Measurements from ENCODE around the gene RFPL2. TPM values are rescaled to one million over a fixed set of nuclear protein-coding genes. Genes with fewer than 3 reads are reported as not detected.
"Not testable (repeated sequence)": the region's sequence is repeated elsewhere in the genome, so short reads cannot be mapped to it uniquely, and the experiment has no call there.

The RFPL2 gene
- total RNA-seq, 1 donor from 2014 or later, result not detected

DNA sequence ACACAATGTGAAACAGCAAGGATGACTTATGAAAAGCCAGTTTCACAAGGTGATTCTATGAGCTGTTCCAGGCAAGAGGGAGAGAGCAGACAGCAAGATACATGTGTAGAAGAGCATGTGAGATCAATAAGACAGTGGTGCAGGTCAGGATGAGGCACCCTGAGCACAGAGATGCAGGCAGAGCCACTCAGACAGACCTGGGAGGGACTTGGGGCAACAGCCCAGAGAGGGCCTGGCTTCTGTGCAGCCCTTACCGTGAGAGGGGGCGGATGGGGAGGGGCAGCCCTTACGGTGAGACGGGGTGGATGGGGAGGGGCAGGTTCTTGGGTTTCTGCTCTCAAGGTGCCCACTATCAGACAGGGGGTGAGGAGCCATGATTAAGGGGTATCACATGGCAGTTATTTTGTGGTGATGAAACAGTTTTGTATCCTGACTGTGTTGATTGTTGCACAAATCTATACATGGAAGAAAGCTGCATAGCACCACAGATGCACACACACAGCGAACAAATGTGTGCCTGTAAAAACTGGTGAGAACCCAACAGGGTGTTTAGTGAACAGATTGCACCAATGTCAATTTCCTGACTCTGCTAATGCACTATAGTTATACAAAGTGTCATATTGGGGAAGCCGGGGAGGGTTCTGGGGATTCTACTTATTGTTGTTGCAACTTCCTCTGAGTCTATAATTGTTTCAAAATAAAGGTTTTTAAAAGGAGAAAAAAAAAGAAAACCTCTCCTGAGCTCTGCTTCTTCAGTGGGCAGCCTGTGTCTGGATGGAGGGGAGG lies 40.6 kb downstream of the RFPL2 start:
- DNase-seq, result no peak

DNA sequence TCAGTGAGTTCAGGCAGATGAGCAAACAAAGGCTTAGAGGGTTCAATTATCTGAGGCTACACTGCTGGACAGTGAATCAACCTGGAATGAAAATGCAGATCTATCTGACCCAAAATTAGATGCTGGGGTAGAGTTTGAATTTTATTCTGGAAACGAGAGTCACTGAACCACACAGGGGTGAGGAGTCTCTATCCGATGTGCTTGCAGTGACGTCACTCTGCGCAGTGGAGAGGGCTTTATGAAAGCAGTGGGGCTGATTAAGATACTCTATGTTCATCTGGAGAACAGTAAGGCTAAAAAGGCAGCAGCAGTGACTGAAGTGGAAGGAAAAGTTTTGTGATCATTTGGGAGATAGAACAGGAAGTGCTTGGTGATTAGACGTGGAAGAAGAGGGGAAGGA lies 44.5 kb downstream of the RFPL2 start:
- DNase-seq, result not testable (repeated sequence)

DNA sequence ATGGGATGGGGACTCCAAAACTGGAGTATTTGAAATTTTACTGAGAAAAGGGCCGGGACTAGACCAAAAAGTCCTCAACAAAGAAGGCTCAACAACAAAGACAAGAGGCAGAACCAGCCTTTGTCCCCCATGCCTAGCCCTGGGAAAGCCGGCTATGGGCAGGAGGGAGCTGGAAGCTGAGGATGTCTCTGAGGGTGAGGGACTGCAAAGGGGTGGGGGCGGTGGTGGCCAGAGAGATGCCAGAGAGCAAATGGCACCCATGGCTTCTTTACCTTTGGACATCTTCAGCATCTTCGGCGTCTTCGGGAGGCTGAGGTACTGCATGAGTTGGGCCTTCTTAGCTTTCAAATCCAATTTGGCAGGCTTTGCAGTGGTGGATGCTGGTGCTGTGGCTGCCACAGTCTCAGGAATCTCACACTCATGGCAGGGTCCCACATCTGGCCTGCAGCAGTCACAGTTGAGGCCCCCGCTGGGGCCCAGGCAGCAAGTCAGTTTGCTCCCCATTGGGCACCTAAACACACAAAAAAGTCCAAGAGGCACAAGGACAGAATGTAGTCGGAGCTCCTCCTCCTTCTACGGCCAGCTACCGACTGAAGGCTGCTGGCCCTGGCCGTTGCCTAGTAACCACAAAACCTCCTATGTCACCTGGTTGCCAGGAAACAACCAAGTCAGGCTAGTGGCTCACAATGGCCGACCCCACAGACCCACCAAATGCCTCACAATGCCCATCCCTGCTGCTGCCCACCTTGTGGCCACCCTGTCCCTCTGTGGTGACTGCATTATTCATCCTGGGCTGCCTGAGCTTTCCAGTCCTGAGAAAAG lies 46.0 kb downstream of the RFPL2 start, which contains the start of gene C22orf42:
TSS of gene C22orf42 (minus strand) at position 592 of the 822 bp plus-strand sequence. CDS start at position 504, 88 bp downstream.
- DNase-seq, result no peak

DNA sequence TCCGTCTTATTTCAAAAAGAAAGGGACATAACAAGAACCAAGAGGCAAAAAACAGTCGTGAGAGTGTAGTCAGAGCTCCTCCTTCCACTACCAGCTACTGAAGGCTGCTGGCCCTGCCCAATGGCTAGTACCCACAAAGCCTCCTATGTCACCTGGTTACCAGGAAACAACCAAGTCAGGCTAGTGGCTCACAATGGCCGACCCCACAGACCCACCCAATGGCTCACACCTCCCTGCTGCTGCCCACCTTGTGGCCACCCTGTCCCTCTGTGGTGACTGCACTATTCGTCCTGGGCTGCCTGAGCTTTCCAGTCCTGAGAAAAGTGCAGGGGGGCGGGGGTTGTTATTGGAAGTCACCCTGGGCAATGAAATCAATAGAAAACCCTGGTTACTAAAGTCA lies 47.2 kb downstream of the RFPL2 start:
- not testable (repeated sequence) for DNase-seq

DNA sequence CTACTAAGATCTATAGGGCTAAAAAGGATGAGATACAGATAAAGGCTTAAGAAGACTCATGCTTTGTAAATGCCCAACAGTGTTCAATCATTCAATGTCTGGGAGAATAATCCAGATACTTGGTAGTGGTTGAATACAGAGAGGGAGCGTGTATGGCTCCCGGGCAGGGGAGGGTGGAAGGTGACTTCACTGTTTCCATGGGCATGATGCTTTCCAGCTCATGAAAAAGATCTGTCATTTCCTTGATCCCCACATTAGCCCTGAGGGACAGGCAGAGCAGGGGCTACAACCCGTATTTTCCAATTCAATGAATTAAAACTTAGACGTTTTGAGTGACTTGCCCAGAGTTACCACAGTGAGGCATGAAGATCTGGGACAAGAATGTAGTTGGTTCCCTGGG lies 50.1 kb downstream of the RFPL2 start:
- DNase-seq, result not testable (repeated sequence)

DNA sequence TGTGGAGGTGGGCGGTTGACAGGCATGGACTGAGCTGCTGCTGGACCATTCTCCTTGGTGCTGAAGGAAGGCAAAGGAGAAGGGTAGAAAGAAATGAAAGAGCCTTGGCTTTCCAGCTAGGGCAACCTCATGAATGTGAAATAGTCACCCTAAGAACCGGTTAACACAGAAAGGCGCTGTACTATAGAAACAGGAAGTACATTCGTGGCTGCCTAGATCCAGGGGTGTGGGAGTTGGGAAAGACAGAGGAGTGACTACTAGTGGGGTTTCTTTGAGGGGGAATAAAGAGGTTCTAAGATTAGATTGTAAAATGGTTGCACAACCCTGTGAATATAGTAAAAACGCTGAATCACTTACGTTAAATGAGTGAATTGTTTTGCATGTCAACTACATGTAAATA lies 53.2 kb downstream of the RFPL2 start:
- DNase-seq, result not testable (repeated sequence)

DNA sequence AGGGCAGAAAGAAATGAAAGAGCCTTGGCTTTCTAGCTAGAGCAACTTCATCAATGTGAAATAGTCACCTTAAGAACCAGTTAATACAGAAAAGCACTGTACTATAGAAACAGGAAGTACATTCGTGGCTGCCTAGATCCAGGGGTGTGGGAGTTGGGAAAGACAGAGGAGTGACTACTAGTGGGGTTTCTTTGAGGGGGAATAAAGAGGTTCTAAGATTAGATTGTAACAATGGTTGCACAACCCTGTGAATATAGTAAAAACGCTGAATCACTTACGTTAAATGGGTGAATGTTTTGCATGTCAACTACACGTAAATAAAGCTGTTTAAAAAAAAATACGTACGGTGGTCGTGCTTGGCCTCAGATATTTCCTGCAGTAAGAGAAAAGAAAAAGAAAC lies 54.2 kb downstream of the RFPL2 start:
- DNase-seq, result not testable (repeated sequence)

DNA sequence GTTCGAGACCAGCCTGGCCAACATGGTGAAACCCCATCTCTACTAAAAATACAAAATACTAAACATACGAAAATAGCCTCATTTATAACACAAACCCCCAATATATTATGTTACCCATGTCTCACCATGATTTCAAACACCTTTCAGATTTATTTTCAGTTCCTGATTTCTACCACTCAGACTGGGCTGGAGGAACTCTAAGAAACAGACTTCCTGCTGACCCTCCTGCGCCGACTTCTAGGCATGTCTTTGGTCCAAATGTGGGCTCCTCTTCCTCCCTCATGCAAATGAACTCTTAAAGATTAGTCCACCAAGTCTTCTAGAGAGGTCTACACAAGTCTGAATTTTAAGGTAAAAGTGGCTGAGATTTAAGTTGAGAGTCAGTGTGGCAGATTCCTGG lies 56.5 kb downstream of the RFPL2 start:
- DNase-seq, result not testable (repeated sequence)

DNA sequence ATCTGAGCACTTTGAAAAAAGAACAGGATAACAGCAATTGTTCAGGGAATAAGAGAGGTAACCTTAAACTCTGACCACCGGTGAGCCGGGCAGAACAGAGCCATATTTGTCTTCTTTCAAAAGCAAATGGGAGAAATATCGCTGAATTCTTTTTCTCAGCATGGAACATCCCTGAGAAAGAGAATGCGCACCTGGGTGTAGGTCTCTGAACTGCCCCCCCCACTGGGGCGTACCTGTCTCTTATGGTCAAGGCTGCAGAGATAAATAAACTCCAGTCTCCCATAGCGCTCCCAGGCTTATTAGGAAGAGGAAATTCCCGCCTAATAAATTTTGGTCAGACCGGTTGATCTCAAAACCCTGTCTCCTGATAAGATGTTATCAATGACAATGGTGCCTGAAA lies 57.7 kb downstream of the RFPL2 start:
- DNase-seq, result not testable (repeated sequence)

DNA sequence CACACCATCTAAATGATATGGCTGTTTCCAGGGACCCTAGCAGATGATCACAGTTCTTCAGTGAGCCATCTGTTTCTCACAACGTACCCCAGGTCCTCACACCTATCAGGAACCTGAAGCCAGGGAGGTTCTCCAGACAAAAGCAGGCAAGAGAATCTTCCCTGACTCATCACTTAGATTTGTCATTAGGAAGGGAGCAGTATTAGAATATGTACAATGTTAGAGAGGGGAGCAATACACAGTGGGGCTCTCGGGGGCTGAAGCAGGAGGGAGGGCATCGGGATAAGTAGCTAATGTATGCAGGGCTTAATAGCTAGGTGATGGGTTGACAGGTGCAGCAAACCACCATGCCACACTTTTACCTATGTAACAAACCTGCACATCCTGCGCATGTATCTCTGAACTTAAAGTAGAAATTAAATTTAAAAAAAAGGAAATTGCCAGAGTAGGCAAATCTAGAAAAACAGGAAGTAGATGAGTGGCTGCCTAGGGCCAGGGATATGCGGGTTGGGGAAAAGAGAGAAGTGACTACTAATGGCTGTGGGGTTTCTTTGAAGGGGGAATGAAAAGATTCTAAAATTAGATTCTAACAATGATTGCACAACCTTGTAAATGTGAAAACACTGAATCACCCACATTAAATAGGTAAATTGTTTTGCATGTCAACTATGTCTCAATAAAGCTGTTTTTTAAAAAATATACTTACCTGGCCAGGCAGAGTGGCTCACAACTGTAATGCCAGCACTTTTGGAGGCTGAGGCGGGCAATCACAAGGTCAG lies 60.2 kb downstream of the RFPL2 start:
- DNase-seq, result peak; percentile 3

DNA sequence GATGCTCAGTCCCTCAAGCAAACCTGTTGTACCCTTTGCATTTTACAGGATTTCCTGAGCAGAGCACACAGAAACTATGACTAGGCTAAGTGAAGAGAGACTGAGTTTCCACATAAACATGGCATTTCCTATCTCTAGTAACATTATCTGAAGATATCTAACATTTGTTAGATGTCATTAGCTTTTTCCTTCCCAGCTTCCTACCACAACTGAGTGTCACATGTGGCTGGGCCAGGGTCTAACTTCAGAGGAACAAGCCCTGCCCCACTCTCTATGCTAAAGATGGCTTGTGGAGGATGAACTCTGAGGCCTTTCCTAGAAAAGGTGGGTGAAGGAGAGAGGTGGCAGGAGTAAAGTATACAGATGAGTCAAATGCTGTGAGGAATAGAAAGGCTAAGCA lies 62.3 kb downstream of the RFPL2 start:
- no peak for DNase-seq

DNA sequence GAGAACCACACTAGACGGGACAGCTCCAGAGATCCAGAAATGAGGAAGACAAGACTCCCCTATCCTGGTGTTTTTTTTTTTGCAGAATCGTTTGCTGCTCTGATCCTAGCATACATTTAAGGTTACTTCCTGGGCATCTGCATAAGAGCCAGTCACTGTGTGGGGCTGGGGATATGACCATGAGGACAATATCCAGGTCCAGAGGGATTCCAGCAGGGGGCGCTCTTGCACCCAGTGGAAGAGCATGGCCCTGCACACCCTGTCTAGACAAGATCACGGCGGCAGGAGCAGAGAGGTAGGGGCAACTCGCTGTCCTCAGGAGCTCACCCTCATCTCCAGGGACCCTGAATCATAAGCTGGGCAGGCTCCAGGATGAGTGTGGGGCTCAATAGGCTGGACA lies 64.2 kb downstream of the RFPL2 start:
- DNase-seq, result not testable (repeated sequence)

Small RNA genes within 50 kb of the gene (small RNA-seq; reads per million reads assigned to genes)
- not detected for gene RF02171 (ENCODE audit: low replicate concordance)

Other genes starting within 250 kb of the RFPL2 start
- gene SLC5A1, start 161.8 kb downstream of the RFPL2 start, total RNA-seq, result 2.4 TPM
- not detected for gene C22orf42, start 45.8 kb downstream of the RFPL2 start, total RNA-seq
- not detected for gene SLC5A4, start 50.3 kb upstream of the RFPL2 start, total RNA-seq
- not detected for gene RFPL3, start 152.8 kb upstream of the RFPL2 start, total RNA-seq
- gene RTCB, start 207.2 kb upstream of the RFPL2 start, total RNA-seq, result 73.2 TPM